DMS153 treated with DMSO at 0.1 percent for 48 hours (cell line): ENCODE measurements around the gene RRAGD.
A peak's percentile ranks its signal among the peaks of the same experiment; 100 is the strongest.

Experiments
- DNase-seq: peaks from one replicate; lab custom pipeline; 2025; ENCODE audit not compliant: unreplicated experiment; lab: John Stamatoyannopoulos, UW

Gene RRAGD

DNA sequence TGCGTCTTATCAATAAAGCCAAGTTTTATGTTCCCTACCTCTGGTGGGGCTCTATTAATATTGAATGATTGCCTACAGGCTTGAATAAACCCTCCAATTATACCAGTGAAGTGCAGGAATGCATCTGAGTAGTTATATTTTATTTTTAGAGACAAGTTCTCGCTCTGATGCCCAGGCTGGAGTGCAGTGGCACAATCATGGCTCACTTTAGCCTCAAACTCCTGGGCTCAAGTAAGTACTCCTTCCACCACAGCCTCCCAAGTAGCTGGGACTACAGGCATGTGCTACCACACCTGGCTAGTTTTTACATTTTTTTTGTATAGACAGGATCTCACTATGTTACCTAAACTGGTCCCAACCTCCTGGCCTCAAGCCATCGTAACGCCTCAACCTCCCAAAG lies 33.4 kb downstream of the RRAGD start:
- no peak for DNase-seq

- DNase-seq = peak; percentile 92
These were observed 36.4 kb downstream of the RRAGD start for GRCh38 chr6:89375427-89376267.

- no peak for DNase-seq
These were observed 39.6 kb downstream of the RRAGD start for GRCh38 chr6:89372506-89372901.

DNA sequence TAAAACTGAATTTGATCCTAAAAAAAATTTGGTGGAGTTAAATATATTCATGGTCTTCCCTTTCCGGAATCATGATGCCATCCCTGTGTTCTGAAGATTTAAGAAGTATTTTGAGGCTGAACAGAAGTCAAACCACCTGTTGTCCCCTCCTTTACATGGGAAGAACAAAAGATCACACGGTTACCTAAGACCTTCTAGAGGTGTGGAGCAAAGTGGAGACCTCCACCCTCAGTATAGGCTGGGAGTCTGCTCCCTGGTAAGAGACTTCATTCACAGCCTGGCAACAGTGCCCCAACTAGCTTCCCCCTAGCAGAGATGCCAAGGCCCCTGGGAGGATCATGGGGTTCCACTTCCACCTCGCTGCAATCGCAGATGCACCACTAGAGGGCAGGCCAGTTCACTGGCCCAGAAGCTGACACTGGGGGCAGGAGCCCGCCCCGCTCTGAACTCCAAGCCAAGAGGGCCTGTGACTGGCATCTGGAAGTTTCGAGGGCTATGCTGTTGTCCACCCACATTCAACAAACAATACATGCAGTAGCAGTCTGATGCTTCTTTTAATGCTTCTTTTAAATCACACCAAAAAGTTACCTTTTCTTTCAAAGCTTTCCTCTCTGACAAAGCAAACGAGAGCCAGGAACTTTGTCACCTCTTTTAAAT lies 40.1 kb downstream of the RRAGD start:
- DNase-seq = peak; percentile 81

GRCh38 chr6:89368999-89369398 lies 43.1 kb downstream of the RRAGD start:
- no peak for DNase-seq

- DNase-seq = peak; percentile 29
These were observed 44.0 kb downstream of the RRAGD start for GRCh38 chr6:89368107-89368506.

DNA sequence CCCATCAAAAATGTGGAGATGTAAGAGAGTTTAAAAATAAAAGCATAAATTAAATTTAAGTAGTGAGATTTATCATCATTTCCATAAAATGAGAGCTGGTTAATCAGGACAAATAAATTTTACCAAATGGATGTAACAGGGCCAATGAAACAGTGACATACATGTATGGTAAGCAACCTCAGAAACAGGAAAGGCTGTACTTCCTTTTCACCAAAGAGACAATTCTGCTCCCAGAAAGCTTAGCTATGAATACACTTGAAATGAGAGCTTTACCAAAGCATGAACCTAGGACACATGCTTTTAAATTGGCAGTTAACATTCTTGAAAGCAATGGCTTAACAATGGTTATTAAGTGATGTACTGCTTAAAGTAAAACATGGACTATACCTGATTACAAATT lies 47.5 kb downstream of the RRAGD start:
- DNase-seq = no peak

GRCh38 chr6:89361171-89361570 lies 50.9 kb downstream of the RRAGD start:
- no peak for DNase-seq

DNA sequence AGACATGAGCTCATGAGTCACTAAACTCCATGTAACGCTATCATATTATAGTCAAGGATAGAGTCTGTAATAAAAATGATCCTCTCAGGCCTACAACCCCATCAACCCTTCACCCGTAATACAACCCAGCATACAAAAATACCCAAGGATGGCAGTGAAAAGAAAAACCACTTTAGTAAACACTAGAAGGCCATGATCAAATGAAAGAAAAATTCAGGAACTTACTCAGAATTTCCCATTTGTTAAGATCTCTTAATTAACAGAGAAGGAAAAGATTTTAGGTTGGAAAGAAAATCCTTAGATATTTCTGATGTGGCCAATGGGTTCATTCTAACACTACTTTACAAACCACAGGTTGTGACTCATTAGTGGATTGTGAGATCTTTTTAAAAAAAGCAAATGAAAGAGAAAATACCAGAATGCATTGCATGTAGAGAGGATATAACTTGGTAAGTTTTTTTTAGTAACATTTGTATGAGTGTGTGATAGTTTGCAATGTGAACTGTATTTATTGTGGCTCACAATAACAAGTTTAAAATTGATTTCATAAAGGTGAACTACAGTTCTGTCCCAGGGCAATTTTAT lies 51.6 kb downstream of the RRAGD start:
- DNase-seq = no peak

DNA sequence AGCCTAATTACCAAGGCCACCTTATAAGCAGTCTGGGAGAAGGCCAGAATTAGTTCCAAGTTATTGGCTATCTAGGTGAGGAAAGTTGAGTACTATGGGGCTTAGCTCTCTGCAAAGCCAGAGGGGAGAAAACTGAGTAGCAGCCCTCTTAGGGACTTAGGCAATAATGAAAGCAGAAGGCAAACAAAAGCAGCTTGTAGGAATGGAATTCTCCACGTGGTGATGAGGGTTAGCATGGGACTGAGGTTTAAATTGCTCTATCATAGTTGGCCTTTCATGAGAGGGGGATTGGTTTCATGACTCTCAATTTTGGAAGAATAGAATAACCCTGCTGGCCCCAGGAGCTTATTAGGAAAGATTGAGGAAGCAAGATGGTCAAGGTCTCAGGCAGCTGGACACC lies 52.5 kb downstream of the RRAGD start:
- no peak for DNase-seq

DNA sequence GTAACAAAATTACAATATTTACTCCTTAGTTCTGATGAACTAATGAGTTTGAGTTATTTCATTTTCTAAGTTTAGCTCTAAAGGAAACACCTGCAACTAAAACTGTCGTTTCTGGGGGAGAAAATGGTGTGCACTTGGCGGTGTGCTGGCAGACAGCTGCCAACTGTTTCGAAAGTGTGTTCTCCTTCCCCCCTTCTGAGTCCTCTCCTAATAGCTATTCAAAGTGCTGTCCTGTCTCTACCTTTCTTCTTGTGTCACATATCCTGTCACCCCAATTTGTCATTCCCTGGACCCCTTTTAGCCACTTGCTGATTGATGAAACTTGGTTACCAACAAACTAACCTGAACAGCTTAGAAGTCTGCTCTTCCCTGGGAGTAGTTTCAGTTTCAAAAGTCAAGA lies 54.7 kb downstream of the RRAGD start:
- no peak for DNase-seq

DNA sequence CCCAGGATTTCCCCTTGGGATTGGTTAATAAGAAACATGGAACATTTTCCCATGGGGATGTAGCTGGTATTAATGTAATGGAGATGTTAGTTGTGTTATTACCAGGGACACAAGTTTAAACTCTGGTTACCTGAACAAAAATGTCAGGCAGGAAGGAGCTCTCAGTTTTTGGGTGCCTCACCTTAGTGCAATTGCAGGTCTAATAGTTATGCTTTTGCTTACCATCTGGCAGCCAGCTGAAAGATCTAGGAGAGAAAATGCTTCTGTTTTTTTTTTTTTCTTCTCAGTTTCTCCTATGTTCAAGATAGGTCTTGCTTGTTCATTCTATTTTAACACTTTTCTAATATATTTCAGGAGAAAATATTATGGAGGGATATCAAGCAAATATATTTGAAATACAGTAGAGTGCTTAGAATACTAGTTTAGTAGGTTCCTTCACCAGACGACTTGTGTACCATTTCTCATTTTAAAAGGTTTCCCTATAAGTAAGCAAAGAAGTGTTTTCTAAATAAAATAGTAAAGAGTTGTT lies 55.4 kb downstream of the RRAGD start:
- no peak for DNase-seq

DNA sequence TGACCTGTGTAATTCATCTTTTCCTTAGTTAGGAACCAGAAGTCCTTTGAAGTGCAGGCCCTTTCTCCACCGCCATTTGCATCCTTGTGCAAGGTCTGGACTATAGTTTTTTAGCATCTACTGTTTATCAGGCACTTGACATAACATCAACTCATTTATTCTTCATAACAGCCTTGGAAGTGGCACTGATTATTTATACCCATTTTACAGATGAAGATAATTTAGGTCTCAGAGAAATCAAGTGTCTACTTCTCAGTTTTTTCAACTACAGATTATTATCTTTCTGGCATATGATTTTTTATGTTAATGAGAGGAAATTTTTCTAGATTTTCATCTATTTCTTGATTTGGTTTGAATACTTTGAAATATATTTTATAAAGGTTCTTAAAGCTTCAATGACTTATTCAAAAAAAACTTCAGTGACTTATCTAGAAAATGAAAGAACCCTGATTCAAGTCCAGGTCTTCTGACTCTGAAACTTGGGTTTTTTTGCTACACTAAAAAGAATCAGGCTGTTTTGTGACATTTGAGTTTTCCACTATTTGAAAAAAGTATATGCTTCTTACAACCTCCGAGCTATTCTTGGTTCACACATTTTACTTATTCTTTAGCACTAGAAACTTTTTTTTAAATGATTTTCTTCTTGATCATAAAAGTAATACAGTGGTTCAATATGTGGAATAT lies 56.4 kb downstream of the RRAGD start:
- no peak for DNase-seq

GRCh38 chr6:89353702-89354392 lies 58.2 kb downstream of the RRAGD start:
- peak; percentile 24 for DNase-seq

DNA sequence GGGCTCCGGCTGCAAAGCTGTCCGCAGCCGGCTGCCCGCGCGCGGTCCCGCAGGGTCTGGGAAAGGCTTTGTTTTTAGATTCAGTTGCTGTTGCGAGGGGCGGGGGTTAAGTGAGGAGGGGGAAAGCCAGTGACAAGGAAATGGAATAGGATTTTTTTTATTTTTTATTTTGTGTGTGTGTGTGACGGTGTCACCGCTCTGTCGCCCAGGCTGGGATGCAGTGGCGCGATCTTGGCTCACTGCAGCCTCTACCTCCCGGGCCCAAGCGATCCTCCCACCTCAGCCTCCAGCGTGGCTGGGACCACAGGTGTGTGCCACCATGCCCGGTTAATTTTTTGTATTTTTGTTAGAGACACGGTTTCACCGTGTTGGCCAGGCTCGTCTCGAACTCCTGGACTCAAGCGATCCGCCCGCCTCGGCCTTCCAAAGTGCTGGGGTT lies 58.9 kb downstream of the RRAGD start:
- DNase-seq = no peak

GRCh38 chr6:89352278-89353117 lies 59.6 kb downstream of the RRAGD start, which contains the start of gene UBE2J1:
UBE2J1 (minus strand) TSS chr6:89352722; CDS start chr6:89352569, 153 bp downstream.
- DNase-seq = peak; percentile 77

DNA sequence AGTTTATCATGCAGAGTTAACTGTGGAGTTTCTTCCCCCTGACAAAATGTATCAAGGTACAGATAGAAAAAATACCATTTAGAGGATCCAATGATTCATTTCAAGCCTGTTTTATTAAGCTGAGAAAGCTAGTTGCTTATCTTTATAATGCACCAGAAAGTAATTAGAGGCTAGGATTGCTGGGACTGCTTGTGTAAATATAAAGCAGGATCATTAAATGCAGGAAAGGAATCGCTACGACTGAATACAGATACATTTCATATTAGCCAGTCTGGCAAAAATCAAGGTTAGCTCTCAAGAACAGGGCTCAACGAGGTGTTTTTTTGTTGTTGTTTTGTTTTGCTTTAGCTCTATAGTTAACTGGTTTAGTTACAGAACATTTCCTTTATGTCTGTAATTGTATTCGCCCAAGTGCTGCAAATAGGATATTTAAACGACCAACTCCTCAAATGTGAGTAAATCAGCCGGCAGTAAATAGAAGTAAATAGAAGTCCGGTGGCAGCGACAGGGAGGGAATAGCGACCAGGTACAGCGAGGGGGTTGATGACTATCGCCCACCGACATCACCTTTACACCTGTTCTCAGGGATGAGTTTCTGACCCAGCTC lies 60.3 kb downstream of the RRAGD start:
- peak; percentile 84 for DNase-seq

GRCh38 chr6:89350281-89350966 lies 61.6 kb downstream of the RRAGD start:
- no peak for DNase-seq

- DNase-seq = no peak
These were observed 63.7 kb downstream of the RRAGD start for GRCh38 chr6:89348372-89348771.
